NCI-H2081 (cell line): ENCODE measurements around the gene SERPINA10.
"Not testable (repeated sequence)": the region's sequence is repeated elsewhere in the genome, so short reads cannot be mapped to it uniquely, and the experiment has no call there.

Source experiments
- DNase-seq, 2 experiments: peaks; one replicate each; lab custom pipeline; 2025; lab: John Stamatoyannopoulos, UW

SERPINA10 gene

DNA sequence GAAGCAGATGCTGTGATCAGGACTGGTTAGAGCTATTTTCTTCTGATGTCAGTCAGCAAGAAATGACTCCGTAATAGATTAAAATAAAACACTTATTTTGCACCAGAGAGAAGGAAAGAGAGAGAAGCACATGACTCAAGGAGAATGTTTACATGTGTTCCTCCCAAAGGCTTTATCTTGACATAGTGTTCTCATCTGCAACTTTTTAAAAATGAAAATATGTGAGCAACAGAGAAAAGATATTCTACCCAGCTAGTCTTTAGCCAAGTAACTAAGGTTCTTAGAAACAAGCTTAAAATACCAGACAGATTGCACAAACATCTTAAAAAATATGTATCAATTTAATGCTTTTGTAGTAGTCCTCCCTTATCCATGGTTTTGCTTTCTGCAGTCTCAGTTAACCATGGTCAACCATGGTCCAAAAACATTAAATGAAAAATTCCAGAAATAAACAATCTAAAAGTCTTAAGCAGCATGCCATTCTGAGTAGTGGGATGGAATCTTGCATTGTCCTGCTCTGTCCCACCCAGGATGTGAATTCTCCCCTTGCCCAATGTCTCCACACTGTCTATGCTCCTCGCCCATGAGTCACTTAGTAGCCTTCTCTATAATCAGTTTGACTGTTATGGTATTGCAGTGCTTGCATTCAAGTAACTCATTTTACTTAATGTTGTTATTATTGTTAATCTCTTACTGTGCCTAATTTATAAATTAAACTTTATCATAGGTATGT lies 9.9 kb downstream of the SERPINA10 start:
- DNase-seq, result no peak

DNA sequence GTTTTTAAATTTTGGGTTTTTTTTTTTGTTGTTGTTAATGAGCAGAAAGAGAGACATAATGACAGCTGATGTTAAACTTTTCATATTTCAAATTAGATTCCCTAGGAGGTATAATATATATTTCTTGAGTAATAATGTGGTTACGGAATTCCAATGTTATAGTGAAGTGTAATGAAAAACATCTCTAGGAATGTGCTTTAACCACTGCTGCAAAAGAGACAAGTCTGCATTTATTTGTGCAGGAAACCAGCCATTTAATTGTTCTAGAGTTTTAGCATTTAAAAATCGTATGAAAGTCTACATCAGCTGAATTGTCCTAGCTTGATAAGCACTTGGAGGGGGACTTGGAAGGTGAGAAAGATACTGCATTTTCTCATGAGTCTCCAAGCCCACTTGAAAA lies 14.3 kb downstream of the SERPINA10 start:
- no peak for DNase-seq

DNA sequence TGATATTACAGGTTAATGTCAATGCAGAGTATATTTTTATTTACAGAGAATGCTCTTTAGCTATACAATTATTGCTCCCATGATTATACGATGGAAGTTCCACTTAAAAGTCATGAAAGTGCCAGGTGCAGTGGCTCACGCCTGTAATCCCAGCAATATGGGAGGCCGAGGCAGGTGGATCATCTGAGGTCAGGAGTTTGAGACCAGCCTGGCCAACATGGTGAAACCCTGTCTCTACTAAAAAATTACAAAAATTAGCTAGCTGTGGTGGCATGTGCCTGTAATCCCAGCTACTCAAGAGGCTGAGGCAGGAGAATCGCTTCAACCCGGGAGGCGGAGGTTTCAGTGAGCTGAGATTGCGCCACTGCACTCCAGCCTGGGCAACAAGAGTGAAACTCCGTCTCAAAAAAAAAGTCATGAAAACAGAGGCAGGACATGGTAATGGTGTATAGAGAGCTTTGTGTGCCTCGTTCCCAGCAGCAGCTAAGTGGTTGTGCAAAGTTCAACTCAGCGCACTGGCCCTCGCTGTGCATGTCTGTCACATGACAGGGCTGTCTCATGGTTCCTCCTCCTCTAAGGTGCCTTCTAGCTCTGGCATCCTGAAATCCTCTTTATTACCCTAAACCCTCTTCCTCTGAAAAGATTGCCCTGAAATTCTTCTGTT lies 16.0 kb downstream of the SERPINA10 start:
- not testable (repeated sequence) for DNase-seq

DNA sequence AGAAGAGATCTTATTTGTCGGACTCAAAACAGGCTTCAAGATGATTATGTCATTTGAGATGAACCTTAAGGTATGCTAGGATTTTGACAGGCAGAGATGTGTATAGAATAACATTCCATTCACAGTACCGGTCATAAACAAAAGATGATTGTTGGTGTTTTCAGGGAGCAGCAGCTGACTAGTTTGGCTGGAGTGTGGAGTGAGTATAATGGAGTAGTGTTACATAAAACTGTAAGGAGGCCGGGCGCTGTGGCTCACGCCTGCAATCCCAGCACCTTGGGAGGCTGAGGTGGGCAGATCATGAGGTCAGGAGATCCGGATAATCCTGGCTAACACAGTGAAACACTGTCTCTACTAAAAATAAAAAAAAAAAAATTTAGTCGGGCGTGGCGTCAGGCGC lies 23.9 kb downstream of the SERPINA10 start:
- no peak for DNase-seq

DNA sequence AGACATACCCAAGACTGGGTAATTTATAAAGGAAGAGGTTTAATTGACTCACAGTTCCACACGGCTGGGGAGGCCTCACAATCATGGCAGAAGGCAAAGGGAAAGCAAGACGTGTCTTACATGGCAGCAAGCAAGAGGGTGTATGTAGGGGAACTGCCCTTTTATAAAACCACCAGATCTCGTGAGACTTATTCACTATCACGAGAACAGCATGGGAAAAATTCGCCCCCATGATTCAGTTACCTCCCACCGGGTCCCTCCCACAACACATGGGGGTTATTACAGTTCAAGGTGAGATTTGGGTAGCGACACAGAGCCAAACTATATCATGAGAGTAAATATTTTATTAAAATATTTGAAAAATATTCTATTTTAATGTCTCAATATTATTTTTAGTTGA lies 24.5 kb downstream of the SERPINA10 start:
- not testable (repeated sequence) for DNase-seq

DNA sequence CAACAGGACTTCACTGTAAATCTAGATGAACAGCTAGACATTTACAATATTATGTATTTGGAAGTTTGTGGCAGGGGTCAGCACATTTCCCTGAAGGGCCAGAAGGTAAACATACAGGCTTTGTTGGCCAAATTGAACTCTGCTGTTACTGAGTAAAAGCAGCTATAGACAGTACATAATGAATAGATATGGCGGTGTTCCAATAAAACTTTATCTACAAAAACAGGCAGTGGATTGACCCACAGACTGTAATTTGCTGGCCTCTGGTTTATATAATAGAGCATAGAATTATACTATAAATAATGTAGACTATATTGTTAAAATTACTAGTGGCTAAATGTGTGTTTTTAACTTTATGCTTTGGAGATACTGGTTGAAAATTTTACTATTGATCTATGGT lies 25.7 kb downstream of the SERPINA10 start:
- no peak for DNase-seq

DNA sequence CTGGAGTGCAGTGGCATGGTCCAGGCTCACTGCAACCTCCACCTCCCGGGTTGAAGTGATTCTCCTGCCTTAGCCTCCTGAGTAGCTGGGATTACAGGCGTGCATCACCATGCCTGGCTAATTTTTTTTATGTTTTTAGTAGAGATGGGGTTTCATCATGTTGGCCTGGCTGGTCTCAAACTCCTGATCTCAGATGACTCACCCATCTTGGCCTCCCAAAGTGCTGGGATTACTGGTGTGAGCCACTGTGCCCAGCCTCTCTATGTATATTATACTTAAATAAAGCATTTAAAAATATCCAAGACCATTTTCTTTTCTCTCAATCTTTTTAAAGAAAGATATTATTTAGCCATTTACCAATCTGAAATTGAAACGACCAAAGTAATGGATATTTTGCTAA lies 28.9 kb downstream of the SERPINA10 start:
- DNase-seq, result not testable (repeated sequence)

DNA sequence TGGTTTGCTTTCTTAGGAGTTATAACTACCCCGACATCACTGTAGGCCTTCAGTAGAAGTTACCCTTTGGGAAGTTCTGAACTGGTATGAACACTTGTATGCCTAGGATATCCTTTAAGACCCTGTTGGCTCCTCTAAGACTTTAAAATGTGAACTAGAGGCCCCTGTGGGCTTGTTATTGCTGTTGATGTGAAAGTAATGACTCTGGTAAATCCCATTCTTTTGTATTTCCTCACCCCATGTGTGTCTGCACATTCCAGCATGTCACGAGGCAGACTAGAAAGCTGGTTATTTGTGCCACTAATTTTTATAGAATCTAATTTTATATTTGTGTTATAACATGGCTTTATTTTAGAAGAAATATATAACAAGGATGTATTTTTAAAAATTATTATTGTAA lies 48.9 kb downstream of the SERPINA10 start:
- DNase-seq, result no peak

DNA sequence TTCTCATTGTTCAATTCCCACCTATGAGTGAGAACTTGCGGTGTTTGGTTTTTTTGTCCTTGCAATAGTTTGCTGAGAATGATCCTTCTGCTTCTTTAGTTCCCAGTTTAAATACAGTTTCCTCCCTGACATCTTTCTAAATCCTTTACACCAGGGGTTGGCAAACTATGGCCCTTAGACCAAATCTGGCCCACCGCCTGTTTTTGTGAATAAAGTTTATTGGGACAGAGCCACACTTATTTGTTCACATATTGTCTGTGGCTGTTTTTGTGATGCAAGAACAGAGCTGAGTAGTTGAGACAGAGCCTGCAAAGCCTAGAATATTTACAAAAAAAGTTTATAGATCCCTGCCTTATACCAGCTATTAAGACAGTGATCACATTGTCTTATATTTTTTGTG lies 53.7 kb downstream of the SERPINA10 start:
- DNase-seq, result no peak

DNA sequence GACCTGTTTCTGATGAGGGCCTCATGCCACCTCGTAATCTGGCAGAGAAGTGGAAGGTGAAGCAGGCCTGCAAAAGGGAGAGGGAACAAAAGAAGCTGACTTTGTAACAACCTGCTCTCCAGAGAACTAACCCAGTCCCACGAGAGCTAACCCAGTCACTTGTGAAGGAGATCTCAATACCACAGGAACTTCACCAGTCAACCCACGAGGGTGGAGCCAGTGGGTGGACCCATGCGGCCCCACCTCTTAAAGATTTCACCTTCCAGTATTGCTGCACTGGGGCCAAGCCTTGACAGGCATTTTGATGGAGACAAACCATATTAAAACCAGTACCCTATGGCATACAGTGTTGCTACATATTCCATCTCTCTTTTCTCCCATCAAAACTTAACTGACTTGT lies 55.1 kb downstream of the SERPINA10 start:
- no peak for DNase-seq

DNA sequence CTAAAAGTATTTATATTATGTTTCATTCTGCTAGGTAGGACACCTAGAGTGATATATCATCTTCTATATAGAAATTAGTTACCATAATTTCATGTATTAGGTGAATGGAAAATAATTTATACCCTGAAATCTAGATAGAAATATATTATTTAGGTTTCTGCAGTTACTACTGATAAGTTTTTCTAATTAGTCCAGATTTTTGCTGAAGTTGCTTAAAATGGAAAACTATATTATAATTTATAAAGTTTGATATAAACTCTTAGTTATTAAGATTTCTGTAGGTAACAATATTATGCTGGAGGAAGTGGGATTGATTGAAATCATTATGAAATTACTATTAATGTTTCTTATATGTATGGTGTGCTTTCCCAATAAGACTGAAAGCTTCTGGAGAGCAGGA lies 56.0 kb downstream of the SERPINA10 start:
- DNase-seq, result no peak
